Gastrocnemius medialis (tissue), 4 donors: Measurements from ENCODE around the gene NINJ2. TPM values are rescaled to one million over a fixed set of nuclear protein-coding genes. Genes with fewer than 3 reads are reported as not detected.

Source experiments
- ATAC-seq, 2 donors: fragments of 150-250 bp; one replicate each; pipeline ENCODE4 v1.9.1; 2016
- DNase-seq, 2 donors: peaks; one replicate each; pipeline ENCODE4 v3.0.0-alpha.2; 2019
- H3K27ac ChIP-seq, 4 donors: fragments of 200-600 bp; sonication (generic); 1 replicate in 1 of 4; 2 replicates in 3 of 4; pipeline ENCODE4 v1.5.1; 2016 to 2018; ENCODE audit warnings: mild to moderate bottlenecking in 2 of 4, moderate library complexity in 1 of 4
- H3K27me3 ChIP-seq, 3 donors: fragments of 200-600 bp; sonication (generic) in 2 of 3; 1 replicate in 1 of 3; 2 replicates in 2 of 3; pipeline versions ENCODE4 v1.5.1 to v1.6.0; 2016 to 2019; ENCODE audit warnings: mild to moderate bottlenecking in 1 of 3, moderate library complexity in 1 of 3
- H3K36me3 ChIP-seq, 2 donors: fragments of 200-600 bp; sonication (generic) in 1 of 2; one replicate each; pipeline ENCODE4 v1.5.1; 2017 to 2018
- H3K4me1 ChIP-seq, 2 donors: fragments of 200-600 bp; sonication (generic) in 1 of 2; one replicate each; pipeline ENCODE4 v1.5.1; 2016 to 2017; ENCODE audit warnings: mild to moderate bottlenecking in 2 of 2
- H3K4me3 ChIP-seq, 4 donors: fragments of 200-600 bp; sonication (generic) in 3 of 4; 1 replicate in 1 of 4; 2 replicates in 3 of 4; pipeline ENCODE4 v1.5.1; 2016 to 2019; ENCODE audit warnings: mild to moderate bottlenecking in 2 of 4
- H3K9me3 ChIP-seq, 3 donors: fragments of 200-600 bp; sonication (generic) in 2 of 3; 1 replicate in 1 of 3; 2 replicates in 2 of 3; pipeline ENCODE4 v1.5.1; 2016 to 2019
- POLR2A ChIP-seq, 2 donors: fragments of 450-650 bp; IDR thresholded peaks; one replicate each; pipeline ENCODE4 v1.6.1; 2017; ENCODE audit warnings: antibody characterized with exemption in 2 of 2, mild to moderate bottlenecking in 2 of 2, moderate library complexity in 2 of 2
- in situ Hi-C, 4 donors: fragments of 200-750 bp; cut with MboI; loops; one replicate each; pipeline versions ENCODE4 v1.15.0 to v1.8.0; 2017; ENCODE audit warnings: low sequenced_read_pairs in 4 of 4
- intact Hi-C: fragments of 100-400 bp; cut with DNase I; formaldehyde crosslinking; loops from one replicate; pipeline ENCODE4 v1.15.1; 2023; ENCODE audit warnings: low total_unique reads
- total RNA-seq, 4 donors: library from RNA; depleted of rRNA; stranded (reverse); fragments of >200 nt; gene quantifications; one replicate each; pipeline versions ENCODE4 v1.1.0 to v1.2.3, GENCODE V29; 2016
- TF ChIP-seq, protein P1 (sequence below), 5 experiments: fragments of 450-650 bp in 3 of 5; fragments of 200-600 bp in 2 of 5; sonication (generic) in 2 of 5; IDR thresholded peaks in 4 of 5; conservative IDR thresholded peaks in 1 of 5; 1 replicate in 4 of 5; 2 replicates in 1 of 5; pipeline ENCODE4 v1.5.1; 2016 to 2019; ENCODE audit warnings: antibody characterized with exemption in 5 of 5, mild to moderate bottlenecking in 3 of 5, moderate library complexity in 3 of 5

NINJ2 gene
- total RNA-seq, 4 donors from 2014 or later = 12.0 to 106 (median 78.5) TPM

DNA sequence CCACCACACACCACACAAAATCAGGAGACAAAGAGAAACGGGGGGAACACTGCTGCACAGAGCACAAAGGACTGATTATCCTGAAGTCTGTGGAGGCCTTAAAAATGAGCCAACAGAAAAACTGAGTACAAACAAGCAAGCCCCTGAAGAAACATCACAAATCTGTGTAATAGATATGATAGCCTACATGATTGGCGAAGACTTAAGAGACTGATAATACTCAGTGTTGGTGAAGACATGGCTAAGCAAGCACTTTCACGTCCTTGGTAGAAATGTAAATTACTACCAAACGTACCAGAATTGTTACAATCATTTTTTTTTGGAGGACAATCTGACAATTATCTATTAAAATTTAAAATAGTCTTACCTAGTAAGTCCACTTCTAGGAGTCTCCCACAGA, 74.6 kb downstream of the NINJ2 start:
- no peak for ATAC-seq
- Histone ChIP-seq H3K27ac (no peak overlapping the region), H3K9me3 (no peaks in the 10 kb centered on the region), H3K27me3 (no peaks in the 10 kb centered on the region), H3K4me3 (no peak overlapping the region), H3K4me1 (peaks cover 19% of the 10 kb centered on the region in 2 donors), H3K36me3 (no peaks in the 10 kb centered on the region)
- in situ Hi-C loops (loop anchor here in 1 of 4 donors (25.0 kb wide), 1 partner anchor 149 kb away; no protein-coding TSS in a partner anchor), intact Hi-C loops (no loop called here)
- TF ChIP-seq, protein P1, sequence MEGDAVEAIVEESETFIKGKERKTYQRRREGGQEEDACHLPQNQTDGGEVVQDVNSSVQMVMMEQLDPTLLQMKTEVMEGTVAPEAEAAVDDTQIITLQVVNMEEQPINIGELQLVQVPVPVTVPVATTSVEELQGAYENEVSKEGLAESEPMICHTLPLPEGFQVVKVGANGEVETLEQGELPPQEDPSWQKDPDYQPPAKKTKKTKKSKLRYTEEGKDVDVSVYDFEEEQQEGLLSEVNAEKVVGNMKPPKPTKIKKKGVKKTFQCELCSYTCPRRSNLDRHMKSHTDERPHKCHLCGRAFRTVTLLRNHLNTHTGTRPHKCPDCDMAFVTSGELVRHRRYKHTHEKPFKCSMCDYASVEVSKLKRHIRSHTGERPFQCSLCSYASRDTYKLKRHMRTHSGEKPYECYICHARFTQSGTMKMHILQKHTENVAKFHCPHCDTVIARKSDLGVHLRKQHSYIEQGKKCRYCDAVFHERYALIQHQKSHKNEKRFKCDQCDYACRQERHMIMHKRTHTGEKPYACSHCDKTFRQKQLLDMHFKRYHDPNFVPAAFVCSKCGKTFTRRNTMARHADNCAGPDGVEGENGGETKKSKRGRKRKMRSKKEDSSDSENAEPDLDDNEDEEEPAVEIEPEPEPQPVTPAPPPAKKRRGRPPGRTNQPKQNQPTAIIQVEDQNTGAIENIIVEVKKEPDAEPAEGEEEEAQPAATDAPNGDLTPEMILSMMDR (IDR thresholded peaks at IDR 0.05 in 4 of 5, conservative IDR thresholded peaks at IDR 0.05 in 1 of 5) = no peak
- TF ChIP-seq POLR2A (IDR thresholded peaks at IDR 0.05) = no peak
- DNase-seq = no peak

DNA sequence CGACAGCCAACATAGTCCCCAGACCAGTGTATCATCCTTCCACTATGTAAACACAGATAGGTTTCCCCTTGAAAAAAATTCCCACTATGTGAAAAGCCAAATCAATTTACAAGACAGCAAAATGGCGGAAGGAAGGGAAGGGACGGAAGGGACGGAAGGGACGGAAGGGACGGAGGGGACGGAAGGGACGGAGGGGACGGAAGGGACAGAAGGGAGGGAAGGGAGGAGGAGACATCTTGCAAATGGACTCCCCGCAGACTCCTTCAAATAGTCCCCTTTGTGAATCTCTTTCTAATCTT, 75.3 kb downstream of the NINJ2 start:
- H3K27ac ChIP-seq = no peak overlapping the region
- no peak overlapping the region for H3K4me3 ChIP-seq
- intact Hi-C loops = no loop called here
- no peaks in the 10 kb centered on the region for H3K36me3 ChIP-seq
- in situ Hi-C loops = loop anchor here in 1 of 4 donors (25.0 kb wide), 1 partner anchor 149 kb away; no protein-coding TSS in a partner anchor
- peaks cover 26% of the 10 kb centered on the region in 2 donors for H3K4me1 ChIP-seq
- H3K9me3 ChIP-seq = no peaks in the 10 kb centered on the region
- no peak for DNase-seq
- no peak for TF ChIP-seq POLR2A (IDR thresholded peaks at IDR 0.05)
- TF ChIP-seq, protein P1 (IDR thresholded peaks at IDR 0.05 in 4 of 5, conservative IDR thresholded peaks at IDR 0.05 in 1 of 5) = no peak
- ATAC-seq = no peak
- H3K27me3 ChIP-seq = no peaks in the 10 kb centered on the region

DNA sequence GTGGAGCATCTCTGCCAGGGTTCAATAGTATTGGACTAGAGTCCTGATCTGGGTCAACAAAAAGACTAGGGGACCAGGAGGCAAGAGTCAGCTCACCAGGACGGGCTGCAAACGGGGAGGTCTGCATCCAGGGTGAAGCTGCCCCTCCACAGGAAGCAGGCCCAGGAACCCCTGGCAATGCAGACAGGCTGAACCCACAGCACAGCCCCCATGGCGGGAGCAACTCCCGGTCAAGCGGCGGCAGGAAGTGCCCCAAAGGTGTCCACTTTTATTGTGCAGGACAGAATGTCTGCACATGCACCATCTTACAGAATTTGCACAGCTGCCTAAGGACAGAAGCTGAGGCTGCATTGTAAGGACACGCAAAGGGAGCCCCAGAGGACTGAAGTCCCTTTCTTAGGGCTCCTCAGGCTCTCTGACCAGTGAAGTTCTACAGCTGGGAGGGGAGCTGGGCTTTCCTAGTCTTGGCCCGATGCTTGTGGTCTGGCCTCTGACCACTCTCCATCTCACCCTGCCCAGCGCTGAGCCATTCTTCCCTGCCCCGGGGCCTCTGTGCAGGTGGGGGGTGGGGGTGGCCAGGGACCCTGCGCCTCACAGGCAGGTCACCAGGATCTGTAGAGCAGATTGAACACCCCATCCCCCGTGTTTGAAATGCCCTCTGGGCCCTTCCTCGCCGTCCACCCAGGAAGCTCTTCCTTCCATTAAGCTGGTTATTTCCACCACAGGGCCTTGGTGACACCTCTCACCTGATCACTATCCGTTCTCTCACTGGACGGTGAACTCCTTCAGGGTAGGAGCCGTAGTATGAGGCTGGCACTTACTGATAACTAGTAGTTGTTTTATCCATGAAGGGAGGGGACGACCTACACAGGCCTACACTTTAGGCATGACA, 75.9 kb downstream of the NINJ2 start:
- H3K27ac ChIP-seq = no peak overlapping the region
- in situ Hi-C loops (loop anchor here in 1 of 4 donors (25.0 kb wide), 1 partner anchor 150 kb away; no protein-coding TSS in a partner anchor), intact Hi-C loops (no loop called here)
- no peak for TF ChIP-seq POLR2A (IDR thresholded peaks at IDR 0.05)
- TF ChIP-seq, protein P1 (IDR thresholded peaks at IDR 0.05 in 4 of 5, conservative IDR thresholded peaks at IDR 0.05 in 1 of 5) = no peak
- H3K4me3 ChIP-seq = no peak overlapping the region
- DNase-seq (no peak), ATAC-seq (no peak)
- H3K36me3 ChIP-seq = no peaks in the 10 kb centered on the region
- no peaks in the 10 kb centered on the region for H3K9me3 ChIP-seq
- H3K27me3 ChIP-seq = no peaks in the 10 kb centered on the region
- H3K4me1 ChIP-seq = peaks cover 26% of the 10 kb centered on the region in 2 donors

DNA sequence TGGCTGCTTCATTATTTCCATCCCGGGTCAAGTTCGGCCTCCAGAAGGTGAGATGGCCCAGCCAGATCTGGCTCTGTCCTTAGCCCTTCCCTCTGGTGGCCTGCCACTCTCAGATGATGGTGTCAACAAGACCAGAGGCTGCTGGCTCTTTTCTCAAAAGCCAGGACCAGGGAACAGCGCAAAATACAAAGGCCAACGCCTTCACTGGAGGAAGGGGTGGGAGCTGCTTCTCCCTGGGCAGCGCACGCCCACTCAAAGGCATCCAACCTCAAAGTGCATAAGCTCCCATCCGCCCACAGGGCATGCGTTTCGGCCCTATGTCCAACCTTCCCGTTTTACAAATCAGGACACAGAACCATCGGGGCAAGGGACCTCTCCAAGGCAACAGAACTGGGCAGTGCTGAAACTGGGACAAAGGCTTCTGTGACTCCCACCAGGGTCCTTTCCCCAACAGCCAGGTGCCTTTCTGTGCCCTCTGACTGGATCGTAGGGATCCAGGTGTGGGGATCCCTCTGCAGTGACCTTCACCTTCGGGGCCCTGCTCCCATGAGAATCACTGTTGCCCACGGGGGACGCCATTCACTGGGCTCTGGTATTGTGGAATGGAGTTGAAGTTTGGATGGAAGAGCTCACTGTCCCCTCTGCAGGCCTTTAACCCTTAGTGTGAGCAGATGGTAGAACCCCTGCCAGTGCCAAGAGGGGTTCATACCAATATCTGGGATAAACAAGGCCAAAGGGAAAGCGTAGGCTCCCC, 76.8 kb downstream of the NINJ2 start:
- Histone ChIP-seq H3K9me3 (no peaks in the 10 kb centered on the region), H3K4me1 (peaks cover 26% of the 10 kb centered on the region in 2 donors), H3K4me3 (no peak overlapping the region), H3K27ac (peak overlapping the region in 2 of 4 donors; percentile 13 to 15), H3K27me3 (no peaks in the 10 kb centered on the region), H3K36me3 (no peaks in the 10 kb centered on the region)
- in situ Hi-C loops (loop anchor here in 1 of 4 donors (25.0 kb wide), 1 partner anchor 151 kb away; no protein-coding TSS in a partner anchor), intact Hi-C loops (no loop called here)
- TF ChIP-seq POLR2A (IDR thresholded peaks at IDR 0.05) = no peak
- TF ChIP-seq, protein P1 (IDR thresholded peaks at IDR 0.05 in 4 of 5, conservative IDR thresholded peaks at IDR 0.05 in 1 of 5) = no peak
- ATAC-seq (no peak), DNase-seq (no peak)
